ENCODE data around the gene STXBP6.

STXBP6 gene

DNA sequence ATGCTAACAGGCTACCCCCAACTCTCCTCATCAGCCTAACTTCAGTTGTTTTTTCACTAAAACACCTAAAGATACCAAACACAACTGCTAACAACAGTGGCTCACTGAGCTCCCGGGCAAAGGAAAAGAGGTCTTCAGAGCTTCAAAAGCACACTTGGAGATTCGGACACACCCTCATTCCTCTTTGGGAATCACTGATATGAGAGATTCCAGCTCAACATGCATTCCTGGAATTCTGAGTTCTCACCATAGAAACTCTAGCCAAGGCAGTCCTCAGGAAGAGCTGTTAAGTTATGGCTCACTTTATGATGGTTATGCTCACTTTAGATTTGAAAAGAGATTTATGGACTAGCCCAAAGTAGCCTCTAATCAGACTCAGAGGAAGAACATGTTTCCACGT, 40.1 kb downstream of the STXBP6 start:
- Histone ChIP-seq H3K23ac (ENCODE audit: low read length in 2 of 2) (no peak overlapping the region), H4K91ac (ENCODE audit: low read length) (no peak overlapping the region), H3K27ac (ENCODE audit: low read length, poor library complexity, severe bottlenecking) (no peak overlapping the region), H3K4me1 (ENCODE audit: control insufficient read depth, insufficient read depth, low read depth, low read length) (no peaks in the 10 kb centered on the region), H3K4me2 (ENCODE audit: low read length, poor library complexity, severe bottlenecking) (no peak overlapping the region), H2BK120ac (ENCODE audit: low read depth, low read length) (no peak overlapping the region), H3K4me3 (ENCODE audit: insufficient read depth in 1 of 2, low read depth in 1 of 2, low read length in 2 of 2) (no peak overlapping the region), H2AK5ac (ENCODE audit: low read length, severe bottlenecking) (no peak overlapping the region), H3K27me3 (ENCODE audit: control insufficient read depth in 1 of 2, insufficient read depth in 1 of 2, low read length in 2 of 2) (no peaks in the 10 kb centered on the region), H3K9me3 (ENCODE audit: control insufficient read depth, low read length) (no peaks in the 10 kb centered on the region), H3K9ac (ENCODE audit: low read length) (no peak overlapping the region), H3K36me3 (ENCODE audit: control insufficient read depth in 1 of 2, insufficient read depth in 2 of 2, low read depth in 1 of 2, low read length in 2 of 2) (no peaks in the 10 kb centered on the region), H2BK15ac (ENCODE audit: low read depth, poor library complexity, severe bottlenecking) (peak overlapping the region; percentile 45), H3K18ac (ENCODE audit: low read depth in 1 of 2, low read length in 2 of 2) (peak overlapping the region in 1 of 2 experiments; percentile 26), H2BK12ac (ENCODE audit: low read length in 2 of 2) (no peak overlapping the region), H2BK5ac (ENCODE audit: low read depth, low read length, poor library complexity, severe bottlenecking) (no peak overlapping the region), H3K14ac (ENCODE audit: low read length in 2 of 2) (no peak overlapping the region), H4K8ac (ENCODE audit: low read length) (no peak overlapping the region), H3K79me1 (replicated peaks; ENCODE audit: low read length, poor library complexity, severe bottlenecking) (no peaks in the 10 kb centered on the region), H2AFZ (ENCODE audit: low read depth, low read length) (no peak overlapping the region), H3K4ac (ENCODE audit: low read depth in 1 of 2, low read length in 2 of 2) (no peak overlapping the region)
- DNase-seq: peak; percentile 30
- WGBS: 41% methylated on average over 3 of the region's 3 CpGs

DNA sequence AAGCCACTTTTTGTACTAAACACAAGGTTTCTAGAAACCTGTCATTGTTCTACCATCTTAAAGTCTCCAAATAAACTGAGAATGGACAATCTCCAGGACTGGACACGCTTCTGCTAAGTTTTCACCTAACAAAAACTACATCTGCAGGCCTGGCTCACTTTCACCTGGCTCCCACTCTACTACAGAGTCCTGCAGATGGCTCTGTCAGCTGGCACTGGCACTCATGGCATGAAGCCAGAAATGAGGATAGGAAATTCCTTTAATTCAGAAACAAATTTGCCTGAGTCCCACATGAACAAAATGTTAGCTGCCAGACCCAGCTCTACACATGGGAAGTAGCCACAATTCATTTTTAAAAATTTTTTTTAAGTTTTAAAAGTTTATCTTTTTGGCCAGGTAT, 42.1 kb downstream of the STXBP6 start:
- Histone ChIP-seq H3K18ac (ENCODE audit: low read depth in 1 of 2, low read length in 2 of 2) (no peak overlapping the region), H2AFZ (ENCODE audit: low read depth, low read length) (no peak overlapping the region), H2BK120ac (ENCODE audit: low read depth, low read length) (no peak overlapping the region), H3K4me2 (ENCODE audit: low read length, poor library complexity, severe bottlenecking) (no peak overlapping the region), H2AK5ac (ENCODE audit: low read length, severe bottlenecking) (no peak overlapping the region), H2BK12ac (ENCODE audit: low read length in 2 of 2) (no peak overlapping the region), H4K8ac (ENCODE audit: low read length) (no peak overlapping the region), H3K23ac (ENCODE audit: low read length in 2 of 2) (no peak overlapping the region), H3K27ac (ENCODE audit: low read length, poor library complexity, severe bottlenecking) (no peak overlapping the region), H3K9ac (ENCODE audit: low read length) (no peak overlapping the region), H3K9me3 (ENCODE audit: control insufficient read depth, low read length) (no peaks in the 10 kb centered on the region), H3K4me1 (ENCODE audit: control insufficient read depth, insufficient read depth, low read depth, low read length) (no peaks in the 10 kb centered on the region), H3K36me3 (ENCODE audit: control insufficient read depth in 1 of 2, insufficient read depth in 2 of 2, low read depth in 1 of 2, low read length in 2 of 2) (no peaks in the 10 kb centered on the region), H3K79me1 (replicated peaks; ENCODE audit: low read length, poor library complexity, severe bottlenecking) (no peaks in the 10 kb centered on the region), H3K4ac (ENCODE audit: low read depth in 1 of 2, low read length in 2 of 2) (peak overlapping the region in 1 of 2 experiments; percentile 14), H2BK5ac (ENCODE audit: low read depth, low read length, poor library complexity, severe bottlenecking) (no peak overlapping the region), H3K4me3 (ENCODE audit: insufficient read depth in 1 of 2, low read depth in 1 of 2, low read length in 2 of 2) (no peak overlapping the region), H3K27me3 (ENCODE audit: control insufficient read depth in 1 of 2, insufficient read depth in 1 of 2, low read length in 2 of 2) (no peaks in the 10 kb centered on the region), H3K14ac (ENCODE audit: low read length in 2 of 2) (no peak overlapping the region), H2BK15ac (ENCODE audit: low read depth, poor library complexity, severe bottlenecking) (no peak overlapping the region), H4K91ac (ENCODE audit: low read length) (no peak overlapping the region)
- 87% methylated on average over 1 of the region's 1 CpG for WGBS
- no peak for DNase-seq

DNA sequence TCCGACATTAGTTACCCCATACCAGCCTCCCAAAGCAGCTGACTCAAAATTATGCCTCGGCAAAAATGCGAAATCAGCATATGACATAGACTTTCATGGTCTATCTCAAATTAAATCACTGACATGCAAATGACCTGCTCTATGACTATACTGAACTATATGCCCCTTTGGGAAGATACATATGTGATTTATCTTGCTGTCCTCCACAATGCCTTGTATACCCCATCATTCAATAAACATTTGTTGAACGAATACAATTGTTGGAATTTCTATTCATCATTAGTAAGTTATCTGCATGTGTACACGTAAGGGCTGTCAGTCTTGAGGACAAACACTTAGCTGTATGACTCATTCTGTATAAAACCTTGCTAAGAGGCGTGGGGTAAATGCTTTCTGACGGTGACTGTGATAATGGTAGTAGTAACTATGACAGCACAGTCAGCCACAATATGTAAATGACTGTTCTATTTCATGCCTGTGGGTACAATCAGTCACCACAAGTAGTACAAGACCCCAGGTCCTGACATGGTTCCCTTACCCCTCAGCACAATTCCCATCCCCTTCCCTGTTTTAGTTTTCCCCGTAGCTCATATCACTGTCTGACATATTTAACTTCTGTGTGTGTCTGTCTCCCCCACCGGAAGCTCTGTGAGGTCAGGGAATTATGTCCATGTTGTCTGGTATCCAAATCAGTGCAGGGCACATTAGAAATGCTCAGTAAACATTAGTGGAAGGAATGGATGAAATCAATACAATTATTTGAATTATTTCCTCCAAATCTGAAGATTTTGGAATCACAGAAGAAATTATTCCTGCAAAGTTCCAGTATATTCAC, 42.8 kb downstream of the STXBP6 start:
- no peaks in the 10 kb centered on the region for H3K27me3 ChIP-seq (ENCODE audit: control insufficient read depth in 1 of 2, insufficient read depth in 1 of 2, low read length in 2 of 2)
- no peak overlapping the region for H2BK15ac ChIP-seq (ENCODE audit: low read depth, poor library complexity, severe bottlenecking)
- DNase-seq: peak; percentile 93
- peak overlapping the region in 1 of 2 experiments; percentile 57 for H2BK12ac ChIP-seq (ENCODE audit: low read length in 2 of 2)
- H3K23ac ChIP-seq (ENCODE audit: low read length in 2 of 2): no peak overlapping the region
- H2BK120ac ChIP-seq (ENCODE audit: low read depth, low read length): no peak overlapping the region
- no peak overlapping the region for H3K27ac ChIP-seq (ENCODE audit: low read length, poor library complexity, severe bottlenecking)
- H2AK5ac ChIP-seq (ENCODE audit: low read length, severe bottlenecking): no peak overlapping the region
- WGBS: 26% methylated on average over 7 of the region's 9 CpGs
- H3K36me3 ChIP-seq (ENCODE audit: control insufficient read depth in 1 of 2, insufficient read depth in 2 of 2, low read depth in 1 of 2, low read length in 2 of 2): no peaks in the 10 kb centered on the region
- H4K91ac ChIP-seq (ENCODE audit: low read length): no peak overlapping the region
- H3K18ac ChIP-seq (ENCODE audit: low read depth in 1 of 2, low read length in 2 of 2): peak overlapping the region in 1 of 2 experiments; percentile 66
- no peak overlapping the region for H2AFZ ChIP-seq (ENCODE audit: low read depth, low read length)
- H3K9ac ChIP-seq (ENCODE audit: low read length): no peak overlapping the region
- H3K9me3 ChIP-seq (ENCODE audit: control insufficient read depth, low read length): no peaks in the 10 kb centered on the region
- H3K4me3 ChIP-seq (ENCODE audit: insufficient read depth in 1 of 2, low read depth in 1 of 2, low read length in 2 of 2): no peak overlapping the region
- H2BK5ac ChIP-seq (ENCODE audit: low read depth, low read length, poor library complexity, severe bottlenecking): no peak overlapping the region
- H3K4me1 ChIP-seq (ENCODE audit: control insufficient read depth, insufficient read depth, low read depth, low read length): no peaks in the 10 kb centered on the region
- H3K4ac ChIP-seq (ENCODE audit: low read depth in 1 of 2, low read length in 2 of 2): no peak overlapping the region
- H4K8ac ChIP-seq (ENCODE audit: low read length): no peak overlapping the region
- no peaks in the 10 kb centered on the region for H3K79me1 ChIP-seq (replicated peaks; ENCODE audit: low read length, poor library complexity, severe bottlenecking)
- no peak overlapping the region for H3K14ac ChIP-seq (ENCODE audit: low read length in 2 of 2)
- H3K4me2 ChIP-seq (ENCODE audit: low read length, poor library complexity, severe bottlenecking): no peak overlapping the region

DNA sequence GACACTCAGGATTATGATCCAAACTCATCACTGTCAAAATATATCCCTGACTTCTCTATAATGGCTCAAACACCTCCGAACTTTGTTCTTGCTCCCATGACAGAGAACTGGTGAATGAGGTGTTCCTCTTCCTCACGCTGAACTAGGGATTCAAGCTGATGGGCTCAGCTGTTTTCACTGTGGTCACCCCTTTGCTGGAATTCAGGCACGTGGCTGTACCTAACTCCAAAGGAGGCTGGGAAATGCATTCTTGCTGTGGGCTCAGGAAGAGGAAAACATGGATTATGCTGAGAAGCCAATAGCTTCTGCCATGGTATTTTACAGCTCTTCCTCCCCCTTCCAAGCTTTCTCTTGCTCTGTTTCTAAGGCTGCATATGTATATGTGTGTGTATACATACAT, 43.9 kb downstream of the STXBP6 start:
- Histone ChIP-seq H3K9me3 (ENCODE audit: control insufficient read depth, low read length) (no peaks in the 10 kb centered on the region), H3K27me3 (ENCODE audit: control insufficient read depth in 1 of 2, insufficient read depth in 1 of 2, low read length in 2 of 2) (no peaks in the 10 kb centered on the region), H3K14ac (ENCODE audit: low read length in 2 of 2) (no peak overlapping the region), H3K79me1 (replicated peaks; ENCODE audit: low read length, poor library complexity, severe bottlenecking) (no peaks in the 10 kb centered on the region), H2BK12ac (ENCODE audit: low read length in 2 of 2) (peak overlapping the region; percentile 12 to 51), H3K4ac (ENCODE audit: low read depth in 1 of 2, low read length in 2 of 2) (no peak overlapping the region), H3K23ac (ENCODE audit: low read length in 2 of 2) (no peak overlapping the region), H2AK5ac (ENCODE audit: low read length, severe bottlenecking) (no peak overlapping the region), H3K36me3 (ENCODE audit: control insufficient read depth in 1 of 2, insufficient read depth in 2 of 2, low read depth in 1 of 2, low read length in 2 of 2) (no peaks in the 10 kb centered on the region), H2BK5ac (ENCODE audit: low read depth, low read length, poor library complexity, severe bottlenecking) (no peak overlapping the region), H3K4me2 (ENCODE audit: low read length, poor library complexity, severe bottlenecking) (no peak overlapping the region), H3K4me1 (ENCODE audit: control insufficient read depth, insufficient read depth, low read depth, low read length) (no peaks in the 10 kb centered on the region), H4K8ac (ENCODE audit: low read length) (no peak overlapping the region), H3K4me3 (ENCODE audit: insufficient read depth in 1 of 2, low read depth in 1 of 2, low read length in 2 of 2) (no peak overlapping the region), H2BK120ac (ENCODE audit: low read depth, low read length) (no peak overlapping the region), H3K9ac (ENCODE audit: low read length) (no peak overlapping the region), H3K18ac (ENCODE audit: low read depth in 1 of 2, low read length in 2 of 2) (peak overlapping the region; percentile 40 to 61), H2BK15ac (ENCODE audit: low read depth, poor library complexity, severe bottlenecking) (no peak overlapping the region), H4K91ac (ENCODE audit: low read length) (peak overlapping the region; percentile 14), H3K27ac (ENCODE audit: low read length, poor library complexity, severe bottlenecking) (no peak overlapping the region), H2AFZ (ENCODE audit: low read depth, low read length) (no peak overlapping the region)
- WGBS: 85% methylated on average over 3 of the region's 3 CpGs
- no peak for DNase-seq
